Stomach (tissue), 9 donors: ENCODE measurements around the gene KCNMB3. TPM values are rescaled to one million over a fixed set of nuclear protein-coding genes. Genes with fewer than 3 reads are reported as not detected.
"Not testable (repeated sequence)": the region's sequence is repeated elsewhere in the genome, so short reads cannot be mapped to it uniquely, and the experiment has no call there.

Experiments
- DNase-seq, 2 donors: peaks; one replicate each; pipeline versions ENCODE4 v3.0.0 to v3.0.0-alpha.2; 2013 to 2019
- H3K27ac ChIP-seq, 5 donors: fragments of 200-600 bp in 4 of 5; sonication (generic) in 4 of 5; one replicate each; pipeline ENCODE4 v1.5.1; 2013 to 2019; ENCODE audit warnings: mild to moderate bottlenecking in 1 of 5, moderate library complexity in 1 of 5
- H3K27me3 ChIP-seq, 3 donors: fragments of 200-600 bp; sonication (generic); one replicate each; pipeline ENCODE4 v1.5.1; 2017 to 2019; ENCODE audit warnings: mixed run types in 1 of 3
- H3K36me3 ChIP-seq, 4 donors: fragments of 200-600 bp; sonication (generic); 1 replicate in 3 of 4; 2 replicates in 1 of 4; pipeline ENCODE4 v1.5.1; 2016 to 2019
- H3K4me1 ChIP-seq, 4 donors: fragments of 200-600 bp; sonication (generic); one replicate each; pipeline ENCODE4 v1.5.1; 2016 to 2019
- H3K4me3 ChIP-seq, 4 donors: fragments of 200-600 bp; sonication (generic) in 3 of 4; one replicate each; pipeline ENCODE4 v1.5.1; 2016 to 2019; ENCODE audit warnings: mild to moderate bottlenecking in 1 of 4
- H3K9me3 ChIP-seq, 4 donors: fragments of 200-600 bp; sonication (generic); one replicate each; pipeline ENCODE4 v1.5.1; 2016 to 2019
- CTCF ChIP-seq, 7 experiments: fragments of 450-650 bp in 4 of 7; fragments of 200-600 bp in 3 of 7; sonication (generic) in 3 of 7; IDR thresholded peaks; one replicate each; pipeline ENCODE4 v1.5.1; 2016 to 2019; ENCODE audit warnings: antibody characterized with exemption in 7 of 7, control low read depth in 2 of 7, mild to moderate bottlenecking in 1 of 7
- EP300 ChIP-seq: sonication (generic); formaldehyde crosslinking; IDR thresholded peaks from one replicate; pipeline ENCODE4 v1.6.1; 2017; ENCODE audit warnings: antibody characterized with exemption
- POLR2A ChIP-seq, 4 donors: fragments of 450-650 bp; IDR thresholded peaks; one replicate each; pipeline ENCODE4 v1.6.1; 2016; ENCODE audit warnings: antibody characterized with exemption in 4 of 4, control low read depth in 2 of 4, mild to moderate bottlenecking in 1 of 4, moderate library complexity in 1 of 4
- POLR2AphosphoS5 ChIP-seq, 3 donors: sonication (generic); formaldehyde crosslinking; IDR thresholded peaks; one replicate each; pipeline ENCODE4 v1.6.1; 2016; ENCODE audit warnings: antibody characterized with exemption in 3 of 3
- WGBS, 5 donors: extraction: QIAGEN DNeasy Blood & Tissue Kit in 3 of 5; methylation state at CpG; one replicate each; pipeline versions ENCODE4 v1.1.5 to v1.1.7; 2013 to 2018; 5-methylcytosine and 5-hydroxymethylcytosine counted together
- intact Hi-C: fragments of 100-400 bp; cut with DNase I; formaldehyde crosslinking; loops from one replicate; pipeline ENCODE4 v1.15.1; 2023; ENCODE audit warnings: low total_unique reads
- polyA plus RNA-seq, 3 donors: library from polyadenylated mRNA; stranded (reverse); fragments of 200-250 nt; gene quantifications; one replicate each; pipeline ENCODE4 v1.2.3, GENCODE V29; 2013
- total RNA-seq, 5 donors: library from RNA; depleted of rRNA; stranded (reverse); fragments of >200 nt; gene quantifications; one replicate each; pipeline versions ENCODE4 v1.1.0 to v1.2.3, GENCODE V29; 2014 to 2016
- donor health status: healthy with polysubstance abuse.
- donor health status: Bipolar disorder and iron deficiency.
- donor health status: healthy.

Gene KCNMB3
- total and polyA plus RNA-seq, 8 donors: 0.58 to 7.2 (median 2.0) TPM; not detected in 1

- H3K27ac ChIP-seq: no peak overlapping the region
- no peak overlapping the region for H3K4me3 ChIP-seq
- 56 to 84% (median 71%) methylated on average over 4 of the region's 4 CpGs for WGBS, 5 donors
- H3K27me3 ChIP-seq: peaks cover 0 to 6% (median 0%) of the 10 kb centered on the region in 3 donors
- H3K4me1 ChIP-seq: peaks cover 0 to 9% (median 3%) of the 10 kb centered on the region in 4 donors
- H3K36me3 ChIP-seq: no peaks in the 10 kb centered on the region
- intact Hi-C loops: no loop called here
- DNase-seq: no peak
- peaks cover 0 to 7% (median 1%) of the 10 kb centered on the region in 4 donors for H3K9me3 ChIP-seq
- TF ChIP-seq POLR2AphosphoS5 (IDR thresholded peaks at IDR 0.05): no peak
- TF ChIP-seq CTCF (IDR thresholded peaks at IDR 0.05): no peak
- no peak for TF ChIP-seq EP300
- TF ChIP-seq POLR2A (IDR thresholded peaks at IDR 0.05): no peak
Observed at GRCh38 chr3:179264449-179264848, 13.5 kb upstream of the KCNMB3 start.

GRCh38 chr3:179263134-179263533 is 12.2 kb upstream of the KCNMB3 start:
- Histone ChIP-seq H3K4me3 (no peak overlapping the region), H3K27me3 (peaks cover 0 to 6% (median 0%) of the 10 kb centered on the region in 3 donors), H3K36me3 (no peaks in the 10 kb centered on the region), H3K4me1 (peaks cover 0 to 9% (median 3%) of the 10 kb centered on the region in 4 donors), H3K9me3 (peaks cover 0 to 20% (median 6%) of the 10 kb centered on the region in 4 donors), H3K27ac (no peak overlapping the region)
- no peak for DNase-seq
- WGBS, 5 donors: 93 to 99% (median 96%) methylated on average over 20 to 29 of the region's 29 CpGs
- intact Hi-C loops: no loop called here
- no peak for TF ChIP-seq CTCF (IDR thresholded peaks at IDR 0.05)
- no peak for TF ChIP-seq EP300
- TF ChIP-seq POLR2A (IDR thresholded peaks at IDR 0.05): no peak
- no peak for TF ChIP-seq POLR2AphosphoS5 (IDR thresholded peaks at IDR 0.05)

GRCh38 chr3:179260949-179261765 is 10.2 kb upstream of the KCNMB3 start:
- intact Hi-C loops: no loop called here
- TF ChIP-seq EP300: no peak
- TF ChIP-seq POLR2A (IDR thresholded peaks at IDR 0.05): no peak
- TF ChIP-seq CTCF (IDR thresholded peaks at IDR 0.05): no peak
- peak in 1 of 3 donors; percentile 36 for TF ChIP-seq POLR2AphosphoS5 (IDR thresholded peaks at IDR 0.05)

GRCh38 chr3:179259959-179260756 is 9.2 kb upstream of the KCNMB3 start:
- H3K9me3 ChIP-seq: peaks cover 0 to 24% (median 6%) of the 10 kb centered on the region in 4 donors
- H3K36me3 ChIP-seq, intact Hi-C loops, H3K27ac ChIP-seq, H3K27me3 ChIP-seq, DNase-seq: not testable (repeated sequence)
- 96 to 98% (median 98%) methylated on average over 9 of the region's 9 CpGs for WGBS, 5 donors
- H3K4me3 ChIP-seq: peak overlapping the region in 2 of 4 donors; percentile 53 to 61
- H3K4me1 ChIP-seq: peaks cover 0 to 21% (median 10%) of the 10 kb centered on the region in 4 donors

More at GRCh38 chr3:179260949-179261765, 10.2 kb upstream of the KCNMB3 start:
- Histone ChIP-seq H3K36me3 (no peaks in the 10 kb centered on the region), H3K4me3 (peak overlapping the region; percentile 53 to 70 (median 65)), H3K27ac (peak overlapping the region; percentile 57 to 85 (median 74)), H3K9me3 (peaks cover 0 to 24% (median 6%) of the 10 kb centered on the region in 4 donors), H3K4me1 (peaks cover 0 to 14% (median 6%) of the 10 kb centered on the region in 4 donors), H3K27me3 (peaks cover 0 to under 1% (median 0%) of the 10 kb centered on the region in 3 donors)
- WGBS, 5 donors: 9 to 23% (median 12%) methylated on average over 30 to 71 of the region's 71 CpGs
- DNase-seq: peak; percentile 77 to 93
